Adrenal gland (tissue), 12 donors: ENCODE results near the gene SYMPK. TPM values are rescaled to one million over a fixed set of nuclear protein-coding genes. Genes with fewer than 3 reads are reported as not detected.
A peak's percentile ranks its signal among the peaks of the same experiment; 100 is the strongest.
"Not testable (repeated sequence)": the region's sequence is repeated elsewhere in the genome, so short reads cannot be mapped to it uniquely, and the experiment has no call there.

Experiments
- DNase-seq, 7 donors: peaks; one replicate each; pipeline ENCODE4 v3.0.0-alpha.2; 2019 to 2020
- H3K27ac ChIP-seq, 5 donors: fragments of 200-600 bp; sonication (generic) in 4 of 5; 1 replicate in 3 of 5; 2 replicates in 2 of 5; pipeline versions ENCODE4 v1.5.1 to v1.8.0; 2016 to 2020; ENCODE audit warnings: mild to moderate bottlenecking in 1 of 5
- H3K27me3 ChIP-seq: fragments of 200-600 bp; 2 replicates; pipeline ENCODE4 v1.8.0; 2021
- H3K36me3 ChIP-seq, 2 donors: fragments of 200-600 bp; replicated peaks in 1 of 2; 1 replicate in 1 of 2; 2 replicates in 1 of 2; pipeline versions ENCODE4 v1.5.1 to v1.8.0; 2018 to 2022
- H3K4me1 ChIP-seq, 2 donors: fragments of 200-600 bp; replicated peaks in 1 of 2; 1 replicate in 1 of 2; 2 replicates in 1 of 2; pipeline versions ENCODE4 v1.5.1 to v1.8.0; 2018 to 2021
- H3K4me3 ChIP-seq, 4 donors: fragments of 200-600 bp; sonication (generic) in 3 of 4; one replicate each; pipeline ENCODE4 v1.5.1; 2016 to 2018
- H3K9me3 ChIP-seq, 3 donors: fragments of 200-600 bp; sonication (generic) in 1 of 3; replicated peaks in 1 of 3; 1 replicate in 2 of 3; 2 replicates in 1 of 3; pipeline versions ENCODE4 v1.5.1 to v1.8.0; 2016 to 2021
- POLR2A ChIP-seq, 2 donors: fragments of 450-650 bp; IDR thresholded peaks; one replicate each; pipeline ENCODE4 v1.6.1; 2017; ENCODE audit warnings: antibody characterized with exemption in 2 of 2, mild to moderate bottlenecking in 2 of 2, moderate library complexity in 1 of 2
- WGBS, 4 donors: extraction: QIAGEN DNeasy Blood & Tissue Kit in 2 of 4; methylation state at CpG; one replicate each; pipeline versions ENCODE4 v1.1.5 to v1.1.7; 2013 to 2017; 5-methylcytosine and 5-hydroxymethylcytosine counted together
- intact Hi-C, 2 donors: fragments of 100-400 bp; cut with DNase I; formaldehyde crosslinking; loops; one replicate each; pipeline versions ENCODE4 v1.14.1 to v1.15.0; 2022 to 2023
- polyA plus RNA-seq, 3 donors: library from polyadenylated mRNA; stranded (reverse); fragments of 200-250 nt in 2 of 3; fragments of 350-450 nt in 1 of 3; fragmentation: Illumina TruSeq in 1 of 3; extraction: RNeasy Lipid Tissue Mini Kit (QIAGEN cat#74804) in 1 of 3; gene quantifications; one replicate each; pipeline ENCODE4 v1.2.3, GENCODE V29; 2013 to 2014
- total RNA-seq, 9 donors: library from RNA; depleted of rRNA in 4 of 9; stranded (reverse); fragments of >200 nt in 4 of 9; fragments of 120-200 nt in 1 of 9; fragmentation: NEBNext Ultra II Directional in 1 of 9; extraction: Animal tissue kit (Norgen Biotek cat#: 25700) in 1 of 9; gene quantifications; one replicate each; pipeline versions ENCODE4 v1.1.0 to v1.2.4, GENCODE V29; 2013 to 2023
- TF ChIP-seq, protein P1 (sequence below), 6 experiments: fragments of 450-650 bp in 4 of 6; fragments of 200-600 bp in 2 of 6; sonication (generic) in 1 of 6; IDR thresholded peaks; 1 replicate in 5 of 6; 2 replicates in 1 of 6; pipeline versions ENCODE4 v1.5.1 to v1.8.0; 2016 to 2021; ENCODE audit warnings: antibody characterized with exemption in 6 of 6, mild to moderate bottlenecking in 2 of 6, moderate library complexity in 1 of 6
- donor health status: healthy with polysubstance abuse.
- donor health status: Bipolar disorder and iron deficiency.
- donor health status: DM: yes; HTN: yes; CAD: no.
- donor health status: DM: no; HTN: no; CAD: no.
- donor health status: DM: no; HTN: no; CAD: no.
- donor health status: DM: yes; HTN: yes; CAD: no.

Gene SYMPK
- total and polyA plus RNA-seq, 12 donors: 32.2 to 313 (median 51.2) TPM

DNA sequence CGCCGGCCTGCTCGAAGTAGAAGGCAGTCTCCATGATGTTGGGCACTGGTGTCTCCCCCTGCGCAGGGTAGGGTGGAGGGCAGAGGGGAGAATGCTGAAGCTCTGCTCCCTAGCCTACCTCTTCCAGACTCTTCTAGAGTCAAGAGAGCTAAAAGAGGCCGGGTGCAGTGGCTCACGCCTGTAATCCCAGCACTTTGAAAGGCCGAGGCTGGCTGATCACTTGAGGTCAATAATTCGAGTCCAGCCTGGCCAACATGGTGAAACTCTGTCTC, 58.1 kb downstream of the SYMPK start:
- intact Hi-C loops: no loop called here
- TF ChIP-seq, protein P1, sequence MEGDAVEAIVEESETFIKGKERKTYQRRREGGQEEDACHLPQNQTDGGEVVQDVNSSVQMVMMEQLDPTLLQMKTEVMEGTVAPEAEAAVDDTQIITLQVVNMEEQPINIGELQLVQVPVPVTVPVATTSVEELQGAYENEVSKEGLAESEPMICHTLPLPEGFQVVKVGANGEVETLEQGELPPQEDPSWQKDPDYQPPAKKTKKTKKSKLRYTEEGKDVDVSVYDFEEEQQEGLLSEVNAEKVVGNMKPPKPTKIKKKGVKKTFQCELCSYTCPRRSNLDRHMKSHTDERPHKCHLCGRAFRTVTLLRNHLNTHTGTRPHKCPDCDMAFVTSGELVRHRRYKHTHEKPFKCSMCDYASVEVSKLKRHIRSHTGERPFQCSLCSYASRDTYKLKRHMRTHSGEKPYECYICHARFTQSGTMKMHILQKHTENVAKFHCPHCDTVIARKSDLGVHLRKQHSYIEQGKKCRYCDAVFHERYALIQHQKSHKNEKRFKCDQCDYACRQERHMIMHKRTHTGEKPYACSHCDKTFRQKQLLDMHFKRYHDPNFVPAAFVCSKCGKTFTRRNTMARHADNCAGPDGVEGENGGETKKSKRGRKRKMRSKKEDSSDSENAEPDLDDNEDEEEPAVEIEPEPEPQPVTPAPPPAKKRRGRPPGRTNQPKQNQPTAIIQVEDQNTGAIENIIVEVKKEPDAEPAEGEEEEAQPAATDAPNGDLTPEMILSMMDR (IDR thresholded peaks at IDR 0.05): no peak
- no peak for TF ChIP-seq POLR2A (IDR thresholded peaks at IDR 0.05)
- 88 to 95% (median 94%) methylated on average over 8 of the region's 8 CpGs for WGBS, 4 donors
- Histone ChIP-seq H3K36me3 (no peaks in the 10 kb centered on the region), H3K4me1 (peaks cover 5 to 6% of the 10 kb centered on the region in 2 donors), H3K27me3 (no peaks in the 10 kb centered on the region), H3K4me3 (no peak overlapping the region), H3K9me3 (no peaks in the 10 kb centered on the region), H3K27ac (no peak overlapping the region)
- DNase-seq: no peak

DNA sequence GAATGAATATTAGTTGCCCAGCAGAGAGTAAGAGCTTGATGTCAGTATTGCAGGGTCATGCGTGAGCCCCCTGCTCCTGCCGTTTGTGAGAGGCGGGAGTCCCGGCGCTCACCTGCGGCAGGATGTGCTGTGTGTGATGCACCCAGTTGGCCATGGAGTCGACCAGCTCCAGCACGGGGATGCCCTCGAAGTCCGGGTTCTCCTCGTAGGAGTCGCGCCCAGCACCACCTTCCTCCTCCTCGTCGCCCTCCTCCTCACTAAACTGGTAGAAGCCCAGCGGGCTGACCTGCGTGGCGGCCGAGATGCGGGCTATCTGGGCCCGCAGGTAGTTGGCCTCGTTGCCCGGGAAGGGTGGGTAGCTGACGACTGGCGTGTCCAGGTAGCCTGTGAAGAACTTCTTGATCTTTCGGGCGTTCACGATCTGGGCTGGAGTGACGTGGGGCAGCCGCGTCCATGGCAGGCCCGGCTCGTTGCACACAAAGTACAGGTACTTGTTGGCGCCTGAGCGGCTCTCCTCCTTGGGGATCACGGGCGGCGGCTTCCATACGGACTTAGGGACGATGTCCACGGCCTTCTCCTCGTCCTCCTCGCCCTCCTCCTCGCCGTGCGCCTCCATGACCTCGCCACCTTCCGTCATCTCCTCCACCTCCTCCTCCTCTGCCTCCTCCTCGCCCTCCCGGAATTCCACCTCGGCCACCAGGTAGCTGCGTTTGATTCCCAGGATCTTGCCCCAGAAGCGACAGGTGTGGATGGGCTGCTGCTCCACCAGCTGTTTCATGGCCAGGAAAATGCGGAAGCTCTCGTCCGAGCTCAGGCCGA, 58.6 kb downstream of the SYMPK start:
- DNase-seq: no peak
- TF ChIP-seq POLR2A (IDR thresholded peaks at IDR 0.05): no peak
- TF ChIP-seq, protein P1 (IDR thresholded peaks at IDR 0.05): no peak
- Histone ChIP-seq H3K36me3 (no peaks in the 10 kb centered on the region), H3K27ac (no peak overlapping the region), H3K9me3 (no peaks in the 10 kb centered on the region), H3K4me3 (no peak overlapping the region), H3K4me1 (peaks cover 0 to under 1% of the 10 kb centered on the region in 2 donors), H3K27me3 (no peaks in the 10 kb centered on the region)
- WGBS, 4 donors: 88 to 93% (median 91%) methylated on average over 54 to 57 of the region's 57 CpGs
- intact Hi-C loops: no loop called here

DNA sequence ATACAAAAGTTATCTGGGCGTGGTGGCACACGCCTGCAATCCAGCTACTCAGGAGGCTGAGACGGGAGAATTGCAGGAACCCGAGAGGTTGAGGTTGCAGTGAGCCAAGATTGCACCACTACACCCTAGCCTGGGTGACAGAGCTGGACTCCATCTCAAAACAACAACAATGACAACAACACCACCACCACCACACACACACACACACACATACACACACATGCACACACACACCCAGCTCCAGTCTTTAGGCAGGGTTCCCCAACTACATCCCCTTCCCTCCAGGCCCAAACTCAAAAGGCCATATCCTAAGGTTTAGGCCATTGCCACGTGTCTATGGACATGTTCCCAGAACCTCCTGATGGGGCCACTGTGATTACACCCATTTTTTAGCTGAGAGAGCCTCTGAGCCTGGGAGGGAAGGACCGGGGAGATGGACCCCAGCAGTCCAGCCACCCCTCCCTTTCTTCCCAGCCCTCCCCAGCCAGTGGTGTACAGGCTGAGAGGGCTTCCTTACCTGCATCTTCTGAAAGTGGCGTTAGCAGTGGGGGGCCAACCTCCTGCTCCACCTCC, 61.3 kb downstream of the SYMPK start:
- no peak for DNase-seq
- Histone ChIP-seq H3K9me3 (no peaks in the 10 kb centered on the region), H3K4me1 (peaks cover 0 to 3% of the 10 kb centered on the region in 2 donors), H3K4me3 (no peak overlapping the region), H3K27me3 (no peaks in the 10 kb centered on the region), H3K36me3 (no peaks in the 10 kb centered on the region), H3K27ac (no peak overlapping the region)
- intact Hi-C loops: no loop called here
- TF ChIP-seq POLR2A (IDR thresholded peaks at IDR 0.05): no peak
- TF ChIP-seq, protein P1 (IDR thresholded peaks at IDR 0.05): no peak
- whole genome bisulfite sequencing, 4 donors: 75 to 88% (median 83%) methylated on average over 7 of the region's 7 CpGs

DNA sequence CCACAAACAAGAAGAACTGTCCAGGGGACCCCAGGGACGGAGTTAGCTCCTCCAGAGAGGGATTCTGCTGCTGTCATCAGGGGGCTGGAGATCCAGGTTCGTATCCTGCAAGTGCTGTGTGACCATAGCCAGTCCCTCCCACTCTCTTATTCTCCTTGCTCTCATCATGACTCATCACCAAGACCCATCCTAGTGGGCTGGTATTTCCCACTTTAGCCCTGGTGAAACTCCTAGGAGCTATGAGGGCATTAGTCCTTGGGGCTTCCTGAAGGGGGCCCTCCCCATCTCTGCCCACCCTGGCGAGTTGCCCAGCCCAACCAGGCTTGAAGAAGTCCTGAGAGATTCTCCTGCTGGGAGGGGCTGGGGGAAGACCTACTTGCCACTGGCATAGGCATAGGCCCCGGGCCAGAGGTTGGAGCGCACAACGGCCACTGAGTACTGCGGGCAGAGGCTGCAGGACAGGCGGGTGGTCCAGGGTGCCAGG, 62.8 kb downstream of the SYMPK start:
- no peaks in the 10 kb centered on the region for H3K9me3 ChIP-seq
- H3K4me3 ChIP-seq: no peak overlapping the region
- no peaks in the 10 kb centered on the region for H3K36me3 ChIP-seq
- no peak for TF ChIP-seq POLR2A (IDR thresholded peaks at IDR 0.05)
- TF ChIP-seq, protein P1 (IDR thresholded peaks at IDR 0.05): no peak
- H3K27me3 ChIP-seq: no peaks in the 10 kb centered on the region
- 69 to 81% (median 78%) methylated on average over 4 to 8 of the region's 8 CpGs for WGBS, 4 donors
- no peak overlapping the region for H3K27ac ChIP-seq
- H3K4me1 ChIP-seq: peaks cover 0 to 3% of the 10 kb centered on the region in 2 donors
- peak in 1 of 7 donors; percentile 39 for DNase-seq
- intact Hi-C loops: no loop called here

DNA sequence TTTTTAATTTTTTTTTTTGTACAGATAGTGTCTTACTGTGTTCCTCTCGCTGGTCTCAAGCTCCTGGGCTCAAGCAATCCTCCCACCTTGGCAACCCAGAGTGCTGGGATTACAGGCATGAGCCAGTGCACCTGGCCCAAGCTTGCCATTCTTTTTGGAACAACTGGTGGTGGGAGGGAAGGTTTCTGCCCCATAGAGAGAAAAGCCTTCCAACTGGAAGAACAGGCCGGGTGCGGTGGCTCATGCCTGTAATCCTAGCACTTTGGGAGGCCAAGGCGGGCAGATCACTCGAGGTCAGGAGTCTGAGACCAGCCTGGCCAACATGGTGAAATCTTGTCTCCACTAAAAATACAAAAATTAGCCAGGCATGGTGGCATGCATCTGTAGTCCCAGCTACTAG, 63.4 kb downstream of the SYMPK start:
- WGBS, 4 donors: 85 to 88% (median 87%) methylated on average over 5 of the region's 5 CpGs
- H3K4me1 ChIP-seq, H3K9me3 ChIP-seq, H3K4me3 ChIP-seq, intact Hi-C loops, H3K27ac ChIP-seq, H3K27me3 ChIP-seq, DNase-seq, H3K36me3 ChIP-seq: not testable (repeated sequence)
